ENCODE measurements around the gene AMPD2.
"Not testable (repeated sequence)": the region's sequence is repeated elsewhere in the genome, so short reads cannot be mapped to it uniquely, and the experiment has no call there.

AMPD2 gene

GRCh38 chr1:109653306-109653705 is 33.7 kb downstream of the AMPD2 start:
- DNase-seq, result no peak

GRCh38 chr1:109654519-109654918 is 34.9 kb downstream of the AMPD2 start:
- DNase-seq, result no peak

GRCh38 chr1:109655615-109656519 is 36.2 kb downstream of the AMPD2 start, which contains the start of gene GSTM4:
TSS of gene GSTM4 (plus strand) at chr1:109656099. CDS start at chr1:109656390, 291 bp downstream.
- DNase-seq, result peak; percentile 11

- DNase-seq, result no peak
These were observed 37.8 kb downstream of the AMPD2 start for GRCh38 chr1:109657395-109657794.

- DNase-seq, result no peak
These were observed 38.3 kb downstream of the AMPD2 start for GRCh38 chr1:109657970-109658369.

- no peak for DNase-seq
These were observed 39.0 kb downstream of the AMPD2 start for GRCh38 chr1:109658533-109659042.

- DNase-seq, result no peak
These were observed 39.5 kb downstream of the AMPD2 start for GRCh38 chr1:109659145-109659544.

- DNase-seq, result peak; percentile 65
These were observed 40.5 kb downstream of the AMPD2 start for GRCh38 chr1:109659997-109660690.

GRCh38 chr1:109660691-109661026 is 41.0 kb downstream of the AMPD2 start:
- not testable (repeated sequence) for DNase-seq

GRCh38 chr1:109661391-109661790 is 41.8 kb downstream of the AMPD2 start:
- DNase-seq, result no peak

- DNase-seq, result no peak
These were observed 45.0 kb downstream of the AMPD2 start for GRCh38 chr1:109664671-109665070.

GRCh38 chr1:109667452-109668122 is 48.0 kb downstream of the AMPD2 start, which contains the start of gene GSTM2:
TSS of gene GSTM2 (plus strand) at chr1:109668057. CDS start at chr1:109668116, 59 bp downstream.
- peak; percentile 6 for DNase-seq

GRCh38 chr1:109668123-109668775 is 48.6 kb downstream of the AMPD2 start:
- no peak for DNase-seq

- DNase-seq, result no peak
These were observed 49.8 kb downstream of the AMPD2 start for GRCh38 chr1:109669246-109669948.

GRCh38 chr1:109669949-109670302 is 50.3 kb downstream of the AMPD2 start:
- DNase-seq, result not testable (repeated sequence)

- DNase-seq, result no peak
These were observed 51.4 kb downstream of the AMPD2 start for GRCh38 chr1:109671067-109671466.

GRCh38 chr1:109673861-109674260 is 54.2 kb downstream of the AMPD2 start:
- not testable (repeated sequence) for DNase-seq

GRCh38 chr1:109676683-109677381 is 57.2 kb downstream of the AMPD2 start:
- not testable (repeated sequence) for DNase-seq

- no peak for DNase-seq
These were observed 57.8 kb downstream of the AMPD2 start for GRCh38 chr1:109677459-109677858.

- not testable (repeated sequence) for DNase-seq
These were observed 59.0 kb downstream of the AMPD2 start for GRCh38 chr1:109678637-109679036.

Measured in NCI-H524 treated with DMSO at 0.1 percent for 48 hours (cell line).